ENCODE results near the gene RAD9A.

The RAD9A gene

GRCh38 chr11:67367761-67368227 is 24.0 kb upstream of the RAD9A start:
- Histone ChIP-seq H3K4me1 (ENCODE audit: insufficient read depth, low read length) (peaks cover 22% of the 10 kb centered on the region), H3K9ac (ENCODE audit: low read depth, low read length) (no peak overlapping the region), H3K36me3 (ENCODE audit: insufficient read depth, low read length) (no peaks in the 10 kb centered on the region), H3K9me3 (ENCODE audit: control insufficient read depth, insufficient read depth, low read length) (no peaks in the 10 kb centered on the region)

GRCh38 chr11:67368621-67369020 is 23.2 kb upstream of the RAD9A start:
- H3K9ac ChIP-seq (ENCODE audit: low read depth, low read length): no peak overlapping the region
- H3K4me1 ChIP-seq (ENCODE audit: insufficient read depth, low read length): peaks cover 22% of the 10 kb centered on the region
- no peaks in the 10 kb centered on the region for H3K36me3 ChIP-seq (ENCODE audit: insufficient read depth, low read length)
- no peaks in the 10 kb centered on the region for H3K9me3 ChIP-seq (ENCODE audit: control insufficient read depth, insufficient read depth, low read length)

GRCh38 chr11:67369275-67369674 is 22.5 kb upstream of the RAD9A start:
- H3K36me3 ChIP-seq (ENCODE audit: insufficient read depth, low read length): no peaks in the 10 kb centered on the region
- H3K4me1 ChIP-seq (ENCODE audit: insufficient read depth, low read length): peaks cover 22% of the 10 kb centered on the region
- no peak overlapping the region for H3K9ac ChIP-seq (ENCODE audit: low read depth, low read length)
- H3K9me3 ChIP-seq (ENCODE audit: control insufficient read depth, insufficient read depth, low read length): no peaks in the 10 kb centered on the region

- Histone ChIP-seq H3K4me1 (ENCODE audit: insufficient read depth, low read length) (peaks cover 22% of the 10 kb centered on the region), H3K36me3 (ENCODE audit: insufficient read depth, low read length) (no peaks in the 10 kb centered on the region), H3K9me3 (ENCODE audit: control insufficient read depth, insufficient read depth, low read length) (no peaks in the 10 kb centered on the region), H3K9ac (ENCODE audit: low read depth, low read length) (no peak overlapping the region)
These were observed 21.9 kb upstream of the RAD9A start for GRCh38 chr11:67369801-67370284.

GRCh38 chr11:67370351-67371076 is 21.3 kb upstream of the RAD9A start:
- no peak overlapping the region for H3K9ac ChIP-seq (ENCODE audit: low read depth, low read length)
- no peaks in the 10 kb centered on the region for H3K36me3 ChIP-seq (ENCODE audit: insufficient read depth, low read length)
- H3K4me1 ChIP-seq (ENCODE audit: insufficient read depth, low read length): peaks cover 22% of the 10 kb centered on the region
- no peaks in the 10 kb centered on the region for H3K9me3 ChIP-seq (ENCODE audit: control insufficient read depth, insufficient read depth, low read length)

GRCh38 chr11:67371189-67371910 is 20.4 kb upstream of the RAD9A start:
- H3K36me3 ChIP-seq (ENCODE audit: insufficient read depth, low read length): no peaks in the 10 kb centered on the region
- peak overlapping the region; percentile 50; the same call in 1 of the 2 replicates for H3K9ac ChIP-seq (ENCODE audit: low read depth, low read length)
- H3K9me3 ChIP-seq (ENCODE audit: control insufficient read depth, insufficient read depth, low read length): no peaks in the 10 kb centered on the region
- H3K4me1 ChIP-seq (ENCODE audit: insufficient read depth, low read length): peaks cover 17% of the 10 kb centered on the region

- Histone ChIP-seq H3K9me3 (ENCODE audit: control insufficient read depth, insufficient read depth, low read length) (no peaks in the 10 kb centered on the region), H3K36me3 (ENCODE audit: insufficient read depth, low read length) (no peaks in the 10 kb centered on the region), H3K9ac (ENCODE audit: low read depth, low read length) (peak overlapping the region; percentile 50; the same call in 1 of the 2 replicates), H3K4me1 (ENCODE audit: insufficient read depth, low read length) (peaks cover 20% of the 10 kb centered on the region; the same call in 1 of the 2 replicates)
These were observed 19.9 kb upstream of the RAD9A start for GRCh38 chr11:67371911-67372320.

- Histone ChIP-seq H3K36me3 (ENCODE audit: insufficient read depth, low read length) (no peaks in the 10 kb centered on the region), H3K9ac (ENCODE audit: low read depth, low read length) (peak overlapping the region; percentile 66; the same call in 1 of the 2 replicates), H3K4me1 (ENCODE audit: insufficient read depth, low read length) (peaks cover 21% of the 10 kb centered on the region; the same call in 1 of the 2 replicates), H3K9me3 (ENCODE audit: control insufficient read depth, insufficient read depth, low read length) (no peaks in the 10 kb centered on the region)
These were observed 19.3 kb upstream of the RAD9A start for GRCh38 chr11:67372321-67372992.

- Histone ChIP-seq H3K9ac (ENCODE audit: low read depth, low read length) (peak within 1 kb of the TSS; percentile 66), H3K4me1 (ENCODE audit: insufficient read depth, low read length) (peaks cover 21% of the 10 kb centered on the region; the same call in 1 of the 2 replicates)
These were observed 18.7 kb upstream of the RAD9A start, which contains the start of gene CLCF1 for GRCh38 chr11:67372993-67373647. Gene CLCF1 (minus strand): TSS chr11:67373598. CDS start chr11:67373539, 59 bp downstream.

GRCh38 chr11:67373648-67374570 is 17.9 kb upstream of the RAD9A start:
- peaks cover 24% of the 10 kb centered on the region; the same call in 1 of the 2 replicates for H3K4me1 ChIP-seq (ENCODE audit: insufficient read depth, low read length)

More at GRCh38 chr11:67372993-67373647, 18.7 kb upstream of the RAD9A start, which contains the start of gene CLCF1:
- Histone ChIP-seq H3K9me3 (ENCODE audit: control insufficient read depth, insufficient read depth, low read length) (no peaks in the 10 kb centered on the region), H3K36me3 (ENCODE audit: insufficient read depth, low read length) (no peaks in the 10 kb centered on the region)

GRCh38 chr11:67374571-67375281 is 17.1 kb upstream of the RAD9A start:
- H3K9ac ChIP-seq (ENCODE audit: low read depth, low read length): peak overlapping the region; percentile 66
- no peaks in the 10 kb centered on the region for H3K9me3 ChIP-seq (ENCODE audit: control insufficient read depth, insufficient read depth, low read length)
- peaks cover 32% of the 10 kb centered on the region; the same call in 1 of the 2 replicates for H3K4me1 ChIP-seq (ENCODE audit: insufficient read depth, low read length)
- H3K36me3 ChIP-seq (ENCODE audit: insufficient read depth, low read length): no peaks in the 10 kb centered on the region

More at GRCh38 chr11:67373648-67374570, 17.9 kb upstream of the RAD9A start:
- Histone ChIP-seq H3K9ac (ENCODE audit: low read depth, low read length) (peak overlapping the region; percentile 66), H3K9me3 (ENCODE audit: control insufficient read depth, insufficient read depth, low read length) (no peaks in the 10 kb centered on the region), H3K36me3 (ENCODE audit: insufficient read depth, low read length) (no peaks in the 10 kb centered on the region)

- Histone ChIP-seq H3K9ac (ENCODE audit: low read depth, low read length) (peak overlapping the region; percentile 4; the same call in 1 of the 2 replicates), H3K4me1 (ENCODE audit: insufficient read depth, low read length) (peaks cover 33% of the 10 kb centered on the region; the same call in 1 of the 2 replicates), H3K36me3 (ENCODE audit: insufficient read depth, low read length) (no peaks in the 10 kb centered on the region)
These were observed 16.3 kb upstream of the RAD9A start for GRCh38 chr11:67375320-67376055.

More at GRCh38 chr11:67375320-67376055, 16.3 kb upstream of the RAD9A start:
- no peaks in the 10 kb centered on the region for H3K9me3 ChIP-seq (ENCODE audit: control insufficient read depth, insufficient read depth, low read length)

Measured in ES-I3 (cell line).